Activated naive CD4-positive, alpha-beta T cell treated with Interleukin-2 at 50 U/mL for 16 hours (primary cell): ENCODE measurements around the gene KIF12.

Source experiments
- DNase-seq: peaks from one replicate; pipeline ENCODE4 v3.0.0-alpha.2; 2020

Gene KIF12

GRCh38 chr9:114123031-114123977 is 24.2 kb upstream of the KIF12 start:
- no peak for DNase-seq

DNA sequence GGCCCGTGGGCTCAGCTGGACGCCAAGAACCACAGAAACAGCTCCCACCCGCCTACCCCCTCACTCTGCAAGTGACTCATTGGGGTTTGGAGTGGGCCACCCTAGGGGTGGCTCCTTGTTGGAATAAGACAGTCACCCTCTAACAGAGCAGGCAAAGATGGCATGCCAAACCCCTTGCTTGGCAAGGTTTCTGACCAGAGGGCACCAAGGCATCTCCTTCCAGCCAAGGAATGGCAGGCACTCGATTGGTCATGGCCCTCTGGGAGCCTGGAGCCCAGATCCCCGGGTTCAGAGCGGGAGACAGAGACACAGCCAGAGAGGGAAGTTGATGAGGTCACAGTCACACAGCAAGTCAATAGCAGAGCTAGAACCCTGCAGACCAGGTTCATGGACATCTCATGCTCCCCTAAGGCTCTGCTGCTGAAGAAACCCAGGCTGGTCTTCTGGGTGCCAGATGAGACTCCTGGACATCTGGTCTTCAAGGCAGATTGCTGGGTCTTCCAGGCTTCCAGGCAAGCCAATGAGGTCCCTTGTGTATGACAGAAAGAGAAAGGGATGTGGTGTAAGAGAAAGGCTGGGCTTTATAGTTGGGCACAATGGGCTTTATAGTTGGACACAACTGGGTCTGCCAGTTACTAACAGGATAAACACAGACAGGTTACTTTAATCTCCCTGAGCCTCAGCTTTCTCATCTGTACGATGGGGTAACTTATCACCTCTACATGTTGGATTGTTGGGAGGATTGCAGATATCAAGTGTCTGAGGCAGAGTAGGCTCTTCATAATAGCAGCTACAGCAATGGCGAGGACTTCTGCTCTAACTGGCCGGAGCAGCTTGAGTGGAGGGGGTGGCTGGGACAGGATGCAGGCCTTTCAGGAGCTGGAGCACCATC is 23.3 kb upstream of the KIF12 start:
- no peak for DNase-seq

GRCh38 chr9:114121227-114122135 is 22.4 kb upstream of the KIF12 start:
- DNase-seq: no peak

DNA sequence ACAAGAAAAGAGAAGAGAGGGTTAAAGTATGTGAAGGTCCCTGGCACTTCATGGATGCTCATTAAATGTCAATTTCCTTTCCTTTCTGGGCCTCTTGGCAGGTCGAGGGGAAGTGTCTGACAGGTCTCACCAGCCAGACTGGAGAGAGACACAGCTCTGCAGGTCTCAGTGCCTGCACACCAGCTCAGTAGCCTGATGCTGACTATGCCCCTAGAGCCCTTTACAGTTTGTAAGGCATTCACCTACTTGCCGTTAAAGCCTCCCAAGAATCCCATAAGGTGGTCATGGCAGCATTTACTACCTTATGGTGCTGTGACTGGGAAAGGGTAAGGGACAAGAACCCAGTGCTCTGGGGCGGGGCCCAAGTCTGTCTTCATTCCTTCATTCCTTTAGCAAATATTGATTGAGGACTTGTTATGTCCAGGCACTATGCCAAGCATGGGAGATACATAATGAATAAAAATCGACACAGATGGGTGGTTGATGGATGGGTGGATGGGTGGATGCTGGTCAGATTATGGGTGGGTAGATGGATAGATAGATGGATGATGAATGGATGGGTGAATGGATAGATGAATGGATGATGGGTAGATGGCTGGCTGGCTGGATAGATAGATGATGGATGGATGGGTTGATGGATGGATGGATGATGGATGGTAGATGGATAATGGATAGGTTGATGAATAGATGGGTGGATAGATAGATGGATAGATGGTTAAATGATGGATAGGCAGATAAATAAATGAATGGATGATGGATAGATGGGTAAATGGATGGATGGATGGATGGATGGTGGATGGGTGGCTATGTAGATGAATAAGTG is 21.3 kb upstream of the KIF12 start:
- DNase-seq: no peak

GRCh38 chr9:114119242-114120191 is 20.4 kb upstream of the KIF12 start:
- DNase-seq: no peak

DNA sequence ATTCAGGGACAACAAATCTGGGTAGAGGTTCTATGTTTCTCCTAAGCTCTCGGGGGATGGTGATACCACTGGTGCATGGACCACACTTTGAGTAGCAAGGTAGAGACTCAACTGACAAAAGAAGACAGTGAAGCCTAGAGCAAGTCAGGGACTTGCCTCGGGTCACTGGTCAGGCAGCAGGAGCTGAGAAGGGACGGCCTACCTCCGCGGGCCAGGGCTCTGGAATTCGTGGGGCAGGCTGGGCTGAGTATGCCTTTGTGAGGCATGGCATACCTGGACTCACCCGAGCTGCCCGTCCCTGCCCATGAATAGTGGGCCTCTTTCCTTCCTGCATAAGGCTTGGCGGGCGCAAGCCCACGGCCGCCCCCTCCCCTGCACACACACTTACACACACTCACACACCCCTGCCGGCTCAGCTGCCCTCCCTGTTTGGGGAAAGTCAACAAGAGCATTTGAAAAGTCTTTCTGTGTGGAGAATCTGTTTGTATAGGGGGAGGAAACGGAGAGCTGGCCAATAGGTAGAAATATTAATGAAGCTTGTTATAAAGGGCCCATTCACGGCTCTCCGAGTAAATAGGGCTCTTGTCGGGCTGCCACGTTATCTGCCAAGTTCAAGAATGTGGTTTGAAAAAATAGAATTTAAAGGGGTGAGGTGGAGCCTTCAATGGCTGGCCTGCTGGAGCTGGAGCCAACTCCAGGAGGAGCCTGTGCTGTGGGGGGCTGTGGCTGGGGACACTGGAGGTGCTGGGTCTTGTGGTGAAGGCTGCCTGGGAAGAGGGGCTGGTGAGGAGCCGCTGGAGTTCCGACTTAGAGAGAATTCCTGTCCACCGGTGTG is 19.1 kb upstream of the KIF12 start:
- DNase-seq: no peak

DNA sequence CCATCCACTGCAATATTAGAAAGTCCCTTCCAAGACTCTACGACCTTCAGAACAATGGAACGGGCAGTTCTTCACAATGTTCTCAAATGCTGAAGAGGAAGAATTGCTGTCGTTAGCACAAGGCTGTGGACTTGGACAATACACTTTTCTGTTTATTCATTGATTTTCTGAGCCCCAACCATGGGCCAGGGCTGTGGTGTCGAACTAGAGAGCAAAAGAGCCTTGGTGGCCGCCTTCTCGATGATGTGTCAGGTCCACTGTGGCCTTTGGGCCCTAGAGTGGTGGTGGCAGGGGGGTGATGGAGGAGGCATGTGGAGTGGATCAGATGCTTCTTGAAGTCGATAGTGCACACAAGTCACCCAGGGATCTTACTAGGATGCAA is 18.5 kb upstream of the KIF12 start:
- DNase-seq: no peak

DNA sequence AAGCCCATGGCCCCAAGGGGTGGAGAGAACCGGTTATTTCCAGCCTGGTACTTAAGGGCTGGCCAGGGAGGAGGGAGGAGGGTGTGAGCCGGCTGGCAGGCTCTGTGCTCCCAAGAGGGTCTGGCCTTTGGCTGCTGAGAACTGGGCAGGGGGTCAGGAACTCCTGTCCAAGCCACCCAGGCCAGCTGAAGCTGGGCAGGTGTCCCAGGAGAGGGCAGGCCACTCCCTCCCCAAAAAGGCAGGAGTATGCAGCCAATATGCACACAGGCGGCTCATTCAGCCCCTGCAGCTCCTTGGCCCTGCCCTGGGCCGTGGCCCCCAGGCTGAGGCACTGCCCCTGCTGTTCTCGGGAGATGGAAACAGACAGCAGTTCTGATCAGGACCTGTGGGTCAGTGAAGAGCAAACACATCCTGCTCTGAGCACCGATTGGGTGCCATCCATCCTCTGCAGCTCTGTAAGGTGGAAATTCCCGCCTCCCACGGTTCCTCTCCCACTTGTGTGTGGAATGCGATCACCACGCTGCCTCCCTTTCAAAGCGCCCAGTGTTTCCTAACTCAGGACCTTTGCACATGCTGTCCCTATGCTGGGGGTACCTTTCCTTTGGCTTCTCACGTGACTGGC is 17.1 kb upstream of the KIF12 start:
- DNase-seq: no peak

- DNase-seq: no peak
These were observed 16.6 kb upstream of the KIF12 start for GRCh38 chr9:114115654-114116125.

DNA sequence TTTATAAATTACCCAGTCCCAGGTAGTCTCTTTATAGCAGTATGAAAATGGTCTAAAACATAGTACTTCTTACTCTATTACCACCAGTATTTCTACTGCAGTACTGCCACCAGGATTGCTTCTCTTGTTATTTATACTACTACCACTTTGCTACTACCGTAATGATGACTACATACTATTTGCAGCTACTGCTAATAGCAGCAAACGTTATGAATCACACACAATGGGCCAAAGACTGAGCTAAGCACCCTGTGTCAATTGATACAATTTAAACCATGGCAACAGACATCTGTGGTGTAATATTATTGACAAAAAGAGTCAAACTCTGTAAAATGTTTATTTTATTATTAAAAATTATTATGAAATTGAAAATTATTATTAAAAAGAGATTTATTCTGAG is 15.3 kb upstream of the KIF12 start:
- no peak for DNase-seq

DNA sequence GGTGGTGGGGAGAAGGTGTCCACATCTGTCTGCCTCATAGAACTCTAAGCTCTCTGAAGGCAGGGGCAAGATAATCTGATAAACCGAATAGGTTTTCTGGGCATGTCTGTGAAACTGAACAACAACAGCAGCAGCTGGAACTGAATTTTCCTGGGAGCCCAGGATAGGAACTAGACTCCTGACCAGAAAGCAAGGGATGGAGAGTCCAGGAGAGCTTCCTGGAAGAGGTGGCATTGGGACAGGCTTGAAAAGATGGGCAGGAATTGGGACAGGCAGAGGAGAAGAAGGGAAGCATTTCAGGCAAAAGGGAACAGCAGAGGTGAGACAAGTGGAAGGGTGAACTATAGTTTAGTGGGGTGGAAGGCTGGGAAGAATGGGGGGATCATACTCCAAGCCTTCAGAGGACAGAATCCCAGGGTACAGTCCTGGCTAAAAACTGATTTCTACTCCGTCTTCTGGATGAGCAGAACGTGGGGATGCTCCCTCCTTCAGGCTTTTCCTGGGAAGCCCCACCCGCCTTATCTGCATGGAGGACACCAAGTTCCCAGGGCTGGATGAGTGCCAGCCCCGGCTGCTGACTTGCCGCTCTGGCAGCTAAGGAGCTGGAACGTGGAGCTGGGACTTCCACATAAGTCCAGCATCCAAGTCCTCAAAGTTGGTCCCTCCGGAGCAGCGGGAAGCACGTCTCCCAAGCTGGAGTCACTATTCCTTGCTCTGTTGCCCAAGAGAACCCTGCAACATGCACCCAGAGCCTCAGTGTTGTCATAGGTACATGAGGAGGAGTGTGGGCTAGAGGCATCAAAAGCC is 13.9 kb upstream of the KIF12 start:
- no peak for DNase-seq

- no peak for DNase-seq
These were observed 13.2 kb upstream of the KIF12 start for GRCh38 chr9:114112325-114112724.

- DNase-seq: no peak
These were observed 11.1 kb upstream of the KIF12 start for GRCh38 chr9:114110180-114110579.

- DNase-seq: no peak
These were observed 10.0 kb upstream of the KIF12 start for GRCh38 chr9:114109124-114109523.

GRCh38 chr9:114108016-114108833 is 9.1 kb upstream of the KIF12 start:
- DNase-seq: peak; percentile 44

DNA sequence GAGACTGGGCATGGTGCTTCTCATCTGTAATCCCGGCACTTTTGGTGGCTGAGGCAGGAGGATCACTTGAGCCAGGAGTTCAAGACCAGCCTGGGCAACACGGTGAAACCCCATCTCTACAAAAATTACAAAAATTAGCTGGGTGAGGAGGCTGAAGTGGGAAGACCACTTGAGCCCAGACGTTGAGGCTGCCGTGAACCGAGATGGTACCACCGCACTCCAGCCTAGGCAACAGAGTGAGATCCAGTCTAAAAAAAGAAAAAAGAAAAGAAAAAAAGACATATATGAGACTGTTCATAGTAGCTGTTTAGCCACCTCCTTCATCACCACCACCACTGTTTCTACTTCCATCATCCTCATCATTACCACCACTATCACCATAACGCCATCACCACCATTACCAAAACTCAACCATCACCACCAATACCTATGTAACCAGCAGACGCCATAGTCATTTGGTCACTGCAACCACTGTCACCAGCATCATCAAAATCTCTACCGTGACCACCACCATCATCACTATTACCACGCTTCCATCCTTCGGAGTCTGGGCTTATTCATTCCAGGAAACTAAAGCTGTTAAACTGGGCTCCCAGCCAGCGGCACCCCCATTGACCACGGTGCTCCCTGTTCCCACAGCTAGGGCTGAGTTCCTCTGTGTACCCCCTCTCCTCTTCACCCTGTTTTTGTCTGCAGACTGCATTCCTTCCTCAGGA is 8.4 kb upstream of the KIF12 start:
- DNase-seq: no peak

DNA sequence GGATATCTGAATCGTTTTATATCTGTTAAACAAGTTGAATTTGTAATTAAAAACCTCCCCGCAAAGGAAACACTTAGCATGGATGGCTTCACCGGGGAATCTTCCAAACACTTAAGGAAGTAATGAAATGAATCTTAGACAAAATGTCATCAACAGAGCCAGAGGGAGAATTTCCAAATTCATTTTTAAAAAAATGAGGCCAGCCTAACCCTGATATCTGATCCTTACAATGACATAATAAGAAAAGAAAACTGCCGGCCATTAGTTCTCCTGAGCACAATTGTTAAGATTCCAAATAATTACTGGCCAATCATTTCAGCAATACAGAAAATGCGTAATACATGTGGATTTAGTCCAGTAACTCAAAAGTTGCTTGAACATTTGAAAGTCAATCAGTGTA is 6.1 kb upstream of the KIF12 start:
- no peak for DNase-seq
